ENCODE measurements around the gene PRR23C. TPM values are rescaled to one million over a fixed set of nuclear protein-coding genes. Genes with fewer than 3 reads are reported as not detected.

PRR23C gene
- total RNA-seq, 1 donor from 2014 or later = not detected

GRCh38 chr3:138995706-138996105 lies 49.0 kb downstream of the PRR23C start:
- DNase-seq = no peak

Other genes starting within 250 kb of the PRR23C start
- gene PIK3CB, start 210.0 kb downstream of the PRR23C start, total RNA-seq = 35.4 TPM
- 0.30 TPM for gene FOXL2, start 97.8 kb downstream of the PRR23C start, total RNA-seq
- gene FOXL2NB, start 97.7 kb downstream of the PRR23C start, total RNA-seq = 0.39 TPM
- not detected for gene PRR23A, start 38.6 kb downstream of the PRR23C start, total RNA-seq
- not detected for gene PRR23B, start 24.0 kb downstream of the PRR23C start, total RNA-seq

Measured in skin of body (tissue), 2 donors.